H1 (cell line): ENCODE data around the gene PCIF1. TPM values are rescaled to one million over a fixed set of nuclear protein-coding genes. Genes with fewer than 3 reads are reported as not detected.

Experiments
- CTCF ChIA-PET: fragments of 300-600 bp; sonication (Branson Sonifier 250); formaldehyde crosslinking; loops from one replicate; lab custom pipeline; 2021; ENCODE audit not compliant: partially characterized antibody; lab: Charles Lee
- POLR2A ChIA-PET: fragments of 300-600 bp; sonication (Branson Sonifier 250); formaldehyde crosslinking; loops from one replicate; lab custom pipeline; 2021; ENCODE audit warnings: inconsistent platforms; ENCODE audit not compliant: partially characterized antibody; lab: Charles Lee
- DNase-seq, 2 experiments: peaks; one replicate each; pipeline versions ENCODE4 v3.0.0 to v3.0.0-alpha.2; 2010 to 2022; ENCODE audit warnings: low spot score in 2 of 2, low read depth in 1 of 2, mixed read lengths in 1 of 2
- FAIRE-seq: peaks from 2 replicates; lab custom pipeline; 2011; peaks lifted over from hg19 to GRCh38; lab: Jason Lieb, UNC
- H2AFZ ChIP-seq: 2 replicates; pipeline ENCODE4 v1.8.1; 2012; ENCODE audit warnings: low read length, inconsistent platforms
- H2AK5ac ChIP-seq: 2 replicates; pipeline ENCODE4 v1.6.1; 2013; ENCODE audit warnings: low read depth, low read length
- H2BK120ac ChIP-seq: replicated peaks from 2 replicates; pipeline ENCODE3; 2013; ENCODE audit warnings: low read depth, low read length, inconsistent platforms
- H2BK12ac ChIP-seq: 2 replicates; pipeline ENCODE4 v1.6.1; 2013; ENCODE audit warnings: low read depth, low read length
- H2BK15ac ChIP-seq: 2 replicates; pipeline ENCODE4 v1.6.1; 2013; ENCODE audit warnings: low read length
- H2BK20ac ChIP-seq: 2 replicates; pipeline ENCODE4 v1.6.1; 2013; ENCODE audit warnings: low read length
- H2BK5ac ChIP-seq: 2 replicates; pipeline ENCODE4 v1.6.1; 2013; ENCODE audit warnings: low read depth, low read length
- H3K14ac ChIP-seq: 2 replicates; pipeline ENCODE4 v1.6.1; 2013; ENCODE audit warnings: inconsistent platforms; ENCODE audit not compliant: insufficient read length
- H3K18ac ChIP-seq: 2 replicates; pipeline ENCODE4 v1.6.1; 2013; ENCODE audit warnings: low read length; ENCODE audit errors: extremely low read depth
- H3K23ac ChIP-seq: 2 replicates; pipeline ENCODE4 v1.6.1; 2013; ENCODE audit warnings: inconsistent platforms; ENCODE audit not compliant: insufficient read length
- H3K23me2 ChIP-seq: 2 replicates; pipeline ENCODE4 v1.6.1; 2013; ENCODE audit warnings: low read depth, low read length
- H3K27ac ChIP-seq: 2 replicates; pipeline ENCODE4 v1.6.1; 2011; ENCODE audit warnings: low read depth, low read length, inconsistent platforms
- H3K27me3 ChIP-seq, 4 experiments: replicated peaks in 1 of 4; 1 replicate in 1 of 4; 2 replicates in 3 of 4; pipeline versions ENCODE4 v1.6.1 to v1.8.1; 2011 to 2013; ENCODE audit warnings: low read length in 3 of 4, mild to moderate bottlenecking in 3 of 4, inconsistent platforms in 2 of 4, mixed read lengths in 2 of 4, moderate library complexity in 1 of 4; ENCODE audit not compliant: control insufficient read depth in 3 of 4, insufficient read depth in 3 of 4; ENCODE audit errors: extremely low read depth in 1 of 4
- H3K36me3 ChIP-seq, 4 experiments: 2 replicates each; pipeline versions ENCODE4 v1.6.1 to v1.8.1; 2011 to 2013; ENCODE audit warnings: mild to moderate bottlenecking in 4 of 4, low read length in 3 of 4, moderate library complexity in 2 of 4, control low read depth in 1 of 4, inconsistent platforms in 1 of 4; ENCODE audit not compliant: insufficient read depth in 4 of 4, control insufficient read depth in 2 of 4
- H3K4ac ChIP-seq: replicated peaks from 2 replicates; pipeline ENCODE3; 2013; ENCODE audit warnings: low read length, low read depth, mixed read lengths, inconsistent platforms; ENCODE audit not compliant: insufficient read length
- H3K4me1 ChIP-seq, 4 experiments: replicated peaks in 1 of 4; 1 replicate in 1 of 4; 2 replicates in 3 of 4; pipeline versions ENCODE4 v1.6.1 to v1.8.1; 2011 to 2013; ENCODE audit warnings: low read length in 3 of 4, inconsistent platforms in 2 of 4, mixed read lengths in 1 of 4; ENCODE audit not compliant: insufficient read depth in 4 of 4, control insufficient read depth in 3 of 4
- H3K4me2 ChIP-seq, 2 experiments: 2 replicates each; pipeline versions ENCODE4 v1.6.1 to v1.8.1; 2011 to 2013; ENCODE audit warnings: low read depth in 2 of 2, low read length in 2 of 2, control low read depth in 1 of 2, inconsistent platforms in 1 of 2, mild to moderate bottlenecking in 1 of 2; ENCODE audit not compliant: insufficient read depth in 1 of 2
- H3K4me3 ChIP-seq, 4 experiments: fragments of 200-600, 300-600 bp in 1 of 4; sonication (generic), shearing (Covaris generic), sonication (Bioruptor Twin) in 1 of 4; 2 replicates each; pipeline versions ENCODE4 v1.5.1 to v1.8.1; 2011 to 2016; ENCODE audit warnings: low read length in 4 of 4, low read depth in 3 of 4, control low read depth in 2 of 4, inconsistent platforms in 2 of 4, mild to moderate bottlenecking in 2 of 4, mixed read lengths in 1 of 4, moderate library complexity in 1 of 4; ENCODE audit not compliant: insufficient read depth in 2 of 4; ENCODE audit errors: extremely low read depth in 1 of 4
- H3K56ac ChIP-seq: replicated peaks from 2 replicates; pipeline ENCODE3; 2013; ENCODE audit warnings: low read depth, mild to moderate bottlenecking, mixed read lengths, low read length, inconsistent platforms; ENCODE audit not compliant: insufficient read length
- H3K79me1 ChIP-seq: 2 replicates; pipeline ENCODE4 v1.6.1; 2013; ENCODE audit warnings: low read depth, low read length, control low read depth
- H3K79me2 ChIP-seq, 2 experiments: 2 replicates each; pipeline versions ENCODE4 v1.6.1 to v1.8.1; 2012 to 2013; ENCODE audit warnings: low read length in 2 of 2, mild to moderate bottlenecking in 2 of 2, inconsistent platforms in 1 of 2; ENCODE audit not compliant: insufficient read depth in 2 of 2, control insufficient read depth in 1 of 2
- H3K9ac ChIP-seq, 4 experiments: replicated peaks in 1 of 4; 1 replicate in 1 of 4; 2 replicates in 3 of 4; pipeline versions ENCODE4 v1.6.1 to v1.8.1; 2011 to 2013; ENCODE audit warnings: low read depth in 3 of 4, low read length in 3 of 4, control low read depth in 2 of 4, mild to moderate bottlenecking in 2 of 4, moderate library complexity in 2 of 4, inconsistent platforms in 1 of 4; ENCODE audit errors: extremely low read depth in 1 of 4
- H3K9me3 ChIP-seq, 2 experiments: 2 replicates each; pipeline versions ENCODE4 v1.6.1 to v1.8.1; 2012 to 2013; ENCODE audit warnings: mild to moderate bottlenecking in 2 of 2, moderate library complexity in 2 of 2, control low read depth in 1 of 2, inconsistent platforms in 1 of 2, low read depth in 1 of 2, low read length in 1 of 2, mixed read lengths in 1 of 2; ENCODE audit not compliant: insufficient read depth in 2 of 2
- H4K20me1 ChIP-seq, 2 experiments: replicated peaks in 1 of 2; 2 replicates each; pipeline versions ENCODE3 to v1.8.1; 2011 to 2013; ENCODE audit warnings: inconsistent platforms in 2 of 2, low read length in 2 of 2, mild to moderate bottlenecking in 1 of 2; ENCODE audit not compliant: insufficient read depth in 2 of 2, control insufficient read depth in 1 of 2
- H4K5ac ChIP-seq: 2 replicates; pipeline ENCODE4 v1.6.1; 2013; ENCODE audit warnings: low read length, low read depth, mixed read lengths, inconsistent platforms; ENCODE audit not compliant: insufficient read length
- H4K8ac ChIP-seq: 2 replicates; pipeline ENCODE4 v1.8.0; 2013; ENCODE audit warnings: mild to moderate bottlenecking, moderate library complexity, low read length, inconsistent platforms; ENCODE audit not compliant: insufficient read depth; ENCODE audit errors: extremely low read depth
- H4K91ac ChIP-seq: replicated peaks from 2 replicates; pipeline ENCODE3; 2013; ENCODE audit warnings: low read length, mixed read lengths, inconsistent platforms; ENCODE audit not compliant: insufficient read length
- POLR2AphosphoS5 ChIP-seq: IDR thresholded peaks from 2 replicates; pipeline ENCODE4 v1.6.1; 2011; ENCODE audit warnings: low read depth, low read length
- SRF ChIP-seq: IDR thresholded peaks from 2 replicates; pipeline ENCODE4 v1.6.1; 2011; ENCODE audit warnings: mild to moderate bottlenecking, low read depth, low read length, moderate library complexity
- WGBS, 2 experiments: shearing (Covaris generic) in 1 of 2; methylation state at CpG; one replicate each; pipeline versions ENCODE4 v1.1.6 to v1.1.7; 2013 to 2015; ENCODE audit warnings: low lambda C conversion rate in 2 of 2, mixed read lengths in 2 of 2, inconsistent platforms in 1 of 2, low coverage in 1 of 2, missing lambda C conversion rate in 1 of 2; ENCODE audit not compliant: insufficient replicate concordance in 2 of 2, insufficient coverage in 1 of 2, insufficient read length in 1 of 2; ENCODE audit errors: extremely low coverage in 1 of 2, missing lambda C conversion rate in 1 of 2; 5-methylcytosine and 5-hydroxymethylcytosine counted together
- polyA plus RNA-seq, 7 experiments: library from polyadenylated mRNA; depleted of rRNA in 3 of 7; stranded (reverse) in 5 of 7; unstranded in 2 of 7; fragments of >200 nt in 5 of 7; fragments of 200-250 nt in 2 of 7; gene quantifications; 1 replicate in 5 of 7; 2 replicates in 1 of 7; 4 replicates in 1 of 7; pipeline versions ENCODE4 v1.2.1 to v1.2.3, GENCODE V29; 2011 to 2013; ENCODE audit warnings: missing spikeins in 2 of 7, mixed read lengths in 2 of 7
- total RNA-seq: library from RNA; stranded (reverse); fragmentation: NEBNext Ultra II Directional; extraction: Animal tissue kit (Norgen Biotek cat#: 25700); gene quantifications from 2 replicates; pipeline ENCODE4 v1.2.1, GENCODE V29; 2021

The PCIF1 gene
- total and polyA plus RNA-seq, 2 of the 8 experiments (the other 6 are each of a cell fraction or from before 2014, with no cell fraction given), result 30.3 to 30.6 TPM

DNA sequence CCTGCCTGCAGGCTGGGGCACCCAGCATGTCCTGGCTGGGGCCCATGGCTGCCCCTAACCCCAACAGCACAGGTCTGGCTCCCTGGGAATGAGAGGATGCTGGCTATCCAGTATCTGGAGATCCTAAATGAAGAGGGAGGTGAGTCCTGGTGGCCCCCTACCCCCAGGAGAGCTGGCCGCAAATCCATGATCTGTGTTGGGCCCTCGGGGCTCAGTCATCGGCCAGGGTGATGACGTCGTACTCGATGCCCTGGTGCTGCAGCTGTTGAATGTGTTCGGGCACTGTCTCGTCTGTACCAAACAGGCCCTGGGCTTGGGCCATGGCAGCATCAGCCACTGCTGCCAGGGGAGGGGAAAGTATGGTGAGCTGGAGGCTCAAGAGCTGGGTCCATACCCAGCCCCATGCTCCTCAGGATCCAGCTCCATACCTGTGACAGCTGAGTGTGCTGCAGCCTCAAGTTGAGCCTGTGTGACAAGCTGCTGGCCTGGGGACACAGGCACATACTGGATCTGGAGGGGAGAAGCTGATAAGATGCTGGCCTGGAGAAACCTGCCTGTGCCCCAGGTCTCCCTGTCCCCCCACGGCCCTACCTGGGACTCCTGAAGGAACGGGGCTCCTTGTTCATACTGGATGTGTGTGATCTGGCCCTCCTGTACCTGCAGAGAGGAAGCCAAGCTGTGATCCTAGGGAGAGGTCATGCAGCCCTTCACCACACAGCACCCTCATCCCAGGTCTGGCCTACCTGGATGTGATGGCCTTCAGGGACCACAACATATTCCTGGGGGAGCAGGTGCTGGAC, 14.5 kb downstream of the PCIF1 start:
- Histone ChIP-seq H3K23ac (no peak overlapping the region), H3K79me2 (no peaks in the 10 kb centered on the region), H3K27me3 (no peaks in the 10 kb centered on the region), H2BK120ac (no peak overlapping the region), H3K18ac (no peak overlapping the region), H4K91ac (no peak overlapping the region), H4K5ac (no peak overlapping the region), H3K14ac (no peak overlapping the region), H2BK20ac (no peak overlapping the region), H3K4ac (no peak overlapping the region), H3K27ac (no peak overlapping the region), H3K4me3 (no peak overlapping the region), H4K20me1 (peaks cover 0 to 13% of the 10 kb centered on the region in 2 experiments), H3K36me3 (peaks cover 28 to 65% (median 42%) of the 10 kb centered on the region in 4 experiments), H3K9me3 (no peaks in the 10 kb centered on the region), H2BK5ac (no peak overlapping the region), H3K4me2 (no peak overlapping the region), H2AFZ (no peak overlapping the region), H2AK5ac (no peak overlapping the region), H3K4me1 (peaks cover 0 to 3% (median 1%) of the 10 kb centered on the region in 4 experiments; a peak in 1 of 7 replicates), H3K23me2 (no peaks in the 10 kb centered on the region), H2BK15ac (no peak overlapping the region), H4K8ac (peak overlapping the region; percentile 11; the same call in 1 of the 2 replicates), H2BK12ac (no peak overlapping the region), H3K56ac (no peak overlapping the region), H3K79me1 (peaks cover 5% of the 10 kb centered on the region; the same call in 1 of the 2 replicates), H3K9ac (no peak overlapping the region)
- CTCF ChIA-PET, result interaction anchor here (0.7 to 8.7 kb wide), 7 partner anchors 10 to 63 kb away, joined by 3 to 82 read pairs (median 7); partner anchors contain the start of gene PCIF1
- POLR2A ChIA-PET, result interaction anchor here (0.8 to 14.0 kb wide), 15 partner anchors 13 to 133 kb away, joined by 3 to 283 read pairs (median 5); partner anchors contain the start of genes CTSA, NEURL2, PCIF1 and PLTP
- FAIRE-seq (no peak), DNase-seq (no peak)
- no peak for TF ChIP-seq SRF
- TF ChIP-seq POLR2AphosphoS5, result peak; percentile 39
- WGBS, 2 experiments, result 92% methylated on average over 10 of the region's 10 CpGs; no CpG with 5 or more reads in 1 of the 2 experiments
